GM21529 (cell line): ENCODE results near the gene KCTD2.
A peak's percentile ranks its signal among the peaks of the same experiment; 100 is the strongest.
"Not testable (repeated sequence)": the region's sequence is repeated elsewhere in the genome, so short reads cannot be mapped to it uniquely, and the experiment has no call there.

Experiments used
- ATAC-seq: cut with Tn5 transposase; IDR thresholded peaks from one replicate; pipeline ENCODE4 v1.9.1; 2021; ENCODE audit not compliant: unreplicated experiment

The KCTD2 gene

DNA sequence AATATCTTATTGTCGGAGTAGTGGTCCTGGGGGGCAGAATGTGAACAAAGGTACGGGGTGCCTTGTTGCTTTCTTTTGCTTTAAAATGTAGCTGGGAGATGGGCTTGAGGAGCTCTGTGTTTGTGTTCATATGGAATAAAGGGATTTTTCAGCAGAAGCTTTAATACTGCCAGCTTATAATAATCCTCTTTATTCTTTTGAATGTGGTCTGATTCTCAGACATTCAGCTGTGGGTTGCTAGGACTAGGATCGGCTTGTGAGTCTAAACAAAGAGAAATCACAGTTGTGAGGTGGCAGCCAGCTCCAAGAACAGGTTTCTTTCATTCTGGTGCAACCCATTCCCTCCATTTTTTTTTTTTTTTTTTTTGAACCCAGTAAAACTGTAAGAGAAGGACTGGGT is 27.3 kb upstream of the KCTD2 start:
- ATAC-seq: no peak

- ATAC-seq: no peak
Measured at GRCh38 chr17:75020331-75021110, 26.5 kb upstream of the KCTD2 start.

GRCh38 chr17:75024686-75025397 is 22.2 kb upstream of the KCTD2 start:
- ATAC-seq: no peak

DNA sequence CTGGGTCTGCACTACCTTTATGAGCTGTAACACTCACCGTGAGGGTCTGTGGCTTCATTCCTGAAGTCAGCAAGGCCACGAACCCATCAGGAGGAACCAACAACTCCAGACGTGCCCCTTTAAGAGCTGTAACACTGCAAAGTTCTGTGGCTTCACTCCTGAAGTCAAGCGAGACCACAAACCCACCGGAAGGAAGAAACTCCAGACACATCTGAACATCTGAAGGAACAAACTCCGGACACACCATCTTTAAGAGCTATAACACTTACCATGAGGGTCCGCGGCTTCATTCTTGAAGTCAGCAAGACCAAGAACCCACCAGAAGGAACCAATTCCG is 21.7 kb upstream of the KCTD2 start:
- ATAC-seq: not testable (repeated sequence)

DNA sequence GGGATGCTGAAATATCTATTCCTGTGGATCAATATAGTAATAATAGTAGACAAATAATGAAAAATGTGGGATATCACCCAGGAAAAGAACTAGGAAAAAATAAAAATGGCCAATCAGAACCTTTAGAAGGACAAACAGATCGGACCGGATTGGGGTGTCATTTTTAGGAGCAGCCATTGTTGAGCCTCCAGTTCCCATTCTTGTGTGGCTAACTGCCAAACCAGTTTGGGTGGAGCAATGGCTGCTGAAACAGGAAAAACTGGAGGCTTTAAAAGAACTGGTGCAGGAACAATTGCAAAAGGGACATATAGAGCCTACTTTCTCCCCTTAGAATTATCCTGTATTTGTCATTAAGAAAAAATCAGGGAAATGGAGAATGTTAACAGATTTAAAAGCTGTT is 20.4 kb upstream of the KCTD2 start:
- not testable (repeated sequence) for ATAC-seq

DNA sequence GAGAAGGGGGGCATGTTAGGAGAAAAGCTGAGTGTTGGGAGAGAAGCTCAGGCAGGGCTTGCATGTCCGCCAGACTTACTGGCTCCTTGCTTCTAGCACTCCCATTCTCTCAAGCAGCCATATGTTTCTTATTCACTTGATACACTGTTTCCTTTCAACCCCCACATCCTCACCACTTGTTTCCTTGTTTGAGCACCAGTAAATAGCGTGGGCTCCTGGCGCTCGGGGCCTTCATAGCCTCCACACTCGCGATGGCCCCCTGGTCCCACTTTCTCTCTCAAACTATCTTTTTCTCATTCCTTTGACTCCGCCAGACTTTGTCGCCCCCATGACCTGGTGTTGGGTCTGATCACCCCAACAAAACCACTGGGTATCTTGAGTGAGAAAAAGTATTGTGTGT is 16.9 kb upstream of the KCTD2 start:
- no peak for ATAC-seq

DNA sequence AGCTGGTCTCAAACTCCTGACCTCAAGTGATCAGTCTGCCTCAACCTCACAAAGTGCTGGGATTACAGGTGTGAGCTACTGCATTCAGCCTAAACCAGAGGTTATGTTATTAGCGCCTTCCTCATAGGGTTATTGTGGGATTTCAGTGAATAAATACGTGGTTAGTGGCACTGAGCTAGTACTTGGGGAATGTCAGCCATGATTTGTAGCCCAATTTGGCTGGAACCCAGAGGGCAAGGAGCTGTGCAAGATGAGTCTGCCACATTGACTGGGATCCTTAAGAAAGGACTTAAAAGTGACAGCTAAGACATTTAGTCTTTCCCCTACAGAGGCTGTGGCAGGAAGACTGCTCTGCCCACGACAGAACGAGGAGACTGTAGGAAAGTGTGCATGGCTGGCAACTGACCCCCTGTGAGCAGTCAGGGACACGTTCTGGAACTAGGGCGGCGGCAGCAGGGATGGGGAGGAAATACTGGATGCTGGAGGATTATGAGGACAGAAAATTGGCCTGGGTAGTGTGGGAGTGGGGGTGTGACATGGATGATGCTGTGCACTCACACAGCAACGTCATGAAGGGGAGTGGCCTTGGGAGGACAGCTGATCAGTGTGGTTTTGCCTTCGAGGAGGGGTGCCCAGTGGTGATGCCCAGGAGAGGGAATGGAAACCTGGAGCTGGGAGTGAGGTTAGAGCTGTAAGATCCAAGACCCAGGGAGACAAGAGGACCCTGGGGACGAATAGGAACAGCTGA is 14.9 kb upstream of the KCTD2 start:
- ATAC-seq: no peak

- no peak for ATAC-seq
Measured at GRCh38 chr17:75032720-75033280, 14.2 kb upstream of the KCTD2 start.

DNA sequence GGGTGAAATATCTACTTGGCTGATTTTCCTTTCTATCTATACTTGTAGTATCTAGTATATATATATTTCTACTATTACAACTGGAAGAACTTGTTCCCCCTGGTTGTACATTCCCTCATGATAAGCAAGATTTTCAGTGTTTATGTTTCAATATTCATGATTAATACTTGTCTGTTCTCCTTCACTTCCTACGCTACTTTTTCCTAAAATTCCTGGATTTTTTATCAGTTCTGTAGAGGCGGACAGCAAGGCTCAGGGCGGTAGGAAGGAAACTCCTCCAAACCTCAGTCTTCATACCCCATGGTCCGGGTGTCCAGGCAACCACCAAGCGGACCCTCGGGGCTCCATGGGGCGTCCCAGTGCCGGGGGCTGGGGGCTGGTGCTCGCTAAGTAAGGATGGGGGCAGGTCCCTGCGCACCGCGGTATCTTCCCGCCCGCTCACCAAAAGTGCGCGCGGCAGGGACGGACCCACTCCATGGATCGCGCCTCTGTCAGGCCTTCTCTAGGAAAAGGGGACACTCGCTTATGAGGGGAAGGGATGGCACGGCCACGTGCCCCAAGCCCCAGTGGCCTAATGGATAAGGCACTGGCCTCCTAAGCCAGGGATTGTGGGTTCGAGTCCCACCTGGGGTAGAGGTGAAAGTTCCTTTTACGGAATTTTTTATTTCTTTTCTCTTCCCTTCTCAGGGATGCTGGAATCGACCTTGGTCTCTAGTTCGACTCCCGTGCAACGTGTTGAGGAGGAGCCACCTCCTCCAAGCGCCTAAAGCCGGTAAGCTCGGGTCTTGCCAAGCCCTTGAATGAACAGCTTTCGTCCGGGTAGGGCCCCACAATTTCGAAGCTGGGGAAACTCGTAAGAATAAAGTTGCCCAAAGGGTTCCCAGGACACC is 13.4 kb upstream of the KCTD2 start:
- peak; percentile 47 for ATAC-seq

GRCh38 chr17:75034236-75034908 is 12.7 kb upstream of the KCTD2 start:
- ATAC-seq: peak; percentile 60

GRCh38 chr17:75036643-75037268 is 10.3 kb upstream of the KCTD2 start:
- no peak for ATAC-seq

GRCh38 chr17:75039238-75039637 is 7.8 kb upstream of the KCTD2 start:
- ATAC-seq: no peak

- no peak for ATAC-seq
Measured at GRCh38 chr17:75041656-75042280, 5.3 kb upstream of the KCTD2 start.

DNA sequence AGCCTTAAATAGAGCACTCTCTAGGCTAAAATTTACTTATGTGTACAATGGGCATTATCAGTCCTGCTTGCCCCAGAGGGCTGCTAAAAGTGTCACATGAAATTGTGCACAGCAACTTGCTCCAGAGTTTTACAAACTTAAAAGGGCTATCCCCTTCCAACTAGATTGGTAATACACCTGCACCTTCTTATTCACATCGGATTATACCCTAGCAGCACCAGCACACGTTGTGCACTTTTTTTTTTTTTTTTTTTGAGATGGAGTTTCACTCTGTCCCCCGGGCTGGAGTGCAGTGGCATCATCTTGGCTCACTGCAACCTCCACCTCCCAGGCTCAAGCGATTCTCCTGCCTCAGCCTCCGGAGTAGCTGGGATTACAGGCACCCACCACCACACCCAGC is 3.2 kb upstream of the KCTD2 start:
- ATAC-seq: not testable (repeated sequence)

- no peak for ATAC-seq
Measured at GRCh38 chr17:75044716-75045115, 2.3 kb upstream of the KCTD2 start.

DNA sequence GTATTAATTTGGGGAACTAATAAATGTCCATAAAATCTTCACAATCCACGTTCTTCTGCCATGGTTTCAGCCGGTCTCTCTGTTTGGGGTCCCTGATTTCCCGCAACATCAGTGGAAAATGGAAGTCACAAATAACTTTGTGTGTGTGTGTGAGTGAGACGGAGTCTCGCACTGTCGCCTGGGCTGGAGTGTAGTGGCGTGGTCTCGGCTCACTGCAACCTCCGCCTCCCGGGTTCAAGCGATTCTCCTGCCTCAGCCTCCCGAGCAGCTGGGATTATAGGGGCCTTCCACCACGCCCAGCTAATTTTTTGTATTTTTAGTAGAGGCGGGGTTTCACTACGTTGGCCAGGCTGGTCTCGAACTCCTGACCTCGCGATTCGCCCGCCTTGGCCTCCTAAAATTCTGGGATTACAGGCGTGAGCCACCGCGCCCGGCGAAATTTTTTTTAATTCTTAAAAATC is 1.0 kb upstream of the KCTD2 start:
- not testable (repeated sequence) for ATAC-seq

- peak; percentile 13 for ATAC-seq
Measured at GRCh38 chr17:75047398-75048098, 523 bp downstream of the KCTD2 start.

DNA sequence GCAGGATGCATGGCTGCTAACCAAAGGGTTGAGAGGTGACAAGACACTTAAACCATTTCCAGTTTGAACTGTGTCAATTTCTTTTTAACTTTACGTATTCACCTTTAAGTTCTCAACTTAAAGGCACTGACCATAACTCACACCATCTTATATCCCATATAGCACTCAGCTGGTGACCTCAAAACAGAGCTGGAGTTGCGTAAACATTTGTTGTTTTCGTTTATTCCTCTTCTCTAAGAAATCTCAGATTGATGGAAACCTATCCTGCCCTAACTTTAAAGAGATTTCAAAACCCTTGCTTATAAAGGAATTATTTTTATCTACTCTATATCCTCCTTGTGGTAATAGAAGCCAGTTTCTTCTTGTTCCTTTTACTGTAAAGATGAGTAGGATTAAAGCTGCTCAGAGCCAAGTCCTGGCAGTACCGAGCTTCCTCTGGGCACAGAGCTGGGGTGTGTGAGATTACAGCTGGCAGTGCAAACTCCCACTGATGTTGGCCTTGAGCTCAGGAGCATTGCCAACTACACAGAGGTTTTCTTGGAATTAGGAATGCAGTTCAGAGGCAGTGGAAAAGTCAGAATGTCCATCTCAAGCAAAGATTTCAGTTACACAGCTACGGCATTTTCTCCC is 1.3 kb downstream of the KCTD2 start:
- ATAC-seq: no peak
